Tibial artery (tissue), 4 donors: ENCODE measurements around the gene LRFN2.

Experiments
- DNase-seq, 2 donors: peaks; one replicate each; pipeline ENCODE4 v3.0.0-alpha.2; 2019
- H3K27ac ChIP-seq, 2 donors: fragments of 200-600 bp; sonication (generic) in 1 of 2; 1 replicate in 1 of 2; 2 replicates in 1 of 2; pipeline ENCODE4 v1.5.1; 2018 to 2019; ENCODE audit warnings: mild to moderate bottlenecking in 1 of 2
- H3K27me3 ChIP-seq, 2 donors: fragments of 200-600 bp; sonication (generic) in 1 of 2; one replicate each; pipeline versions ENCODE4 v1.5.1 to v1.6.0; 2016 to 2019
- H3K36me3 ChIP-seq, 3 donors: fragments of 200-600 bp; sonication (generic) in 2 of 3; one replicate each; pipeline ENCODE4 v1.5.1; 2016 to 2019; ENCODE audit warnings: mild to moderate bottlenecking in 2 of 3
- H3K4me1 ChIP-seq, 4 donors: fragments of 200-600 bp; sonication (generic) in 2 of 4; 1 replicate in 3 of 4; 2 replicates in 1 of 4; pipeline ENCODE4 v1.5.1; 2016 to 2019
- H3K4me3 ChIP-seq, 2 donors: fragments of 200-600 bp; sonication (generic) in 1 of 2; 1 replicate in 1 of 2; 2 replicates in 1 of 2; pipeline ENCODE4 v1.5.1; 2018 to 2019; ENCODE audit warnings: mild to moderate bottlenecking in 2 of 2
- H3K9me3 ChIP-seq, 3 donors: fragments of 200-600 bp; sonication (generic) in 1 of 3; one replicate each; pipeline ENCODE4 v1.5.1; 2016 to 2019
- CTCF ChIP-seq, 2 experiments: fragments of 200-600 bp in 1 of 2; fragments of 450-650 bp in 1 of 2; IDR thresholded peaks; one replicate each; pipeline ENCODE4 v1.5.1; 2017 to 2019; ENCODE audit warnings: antibody characterized with exemption in 2 of 2, mild to moderate bottlenecking in 1 of 2, moderate library complexity in 1 of 2
- intact Hi-C: fragments of 100-400 bp; cut with DNase I; formaldehyde crosslinking; loops from one replicate; pipeline ENCODE4 v1.15.0; 2023; ENCODE audit warnings: low total_unique reads

LRFN2 gene

GRCh38 chr6:40569162-40569910 is 17.8 kb downstream of the LRFN2 start:
- intact Hi-C loops: no loop called here
- H3K9me3 ChIP-seq: no peaks in the 10 kb centered on the region
- H3K27ac ChIP-seq: no peak overlapping the region
- H3K4me3 ChIP-seq: no peak overlapping the region
- H3K36me3 ChIP-seq: no peaks in the 10 kb centered on the region
- no peaks in the 10 kb centered on the region for H3K27me3 ChIP-seq
- no peak for DNase-seq
- no peak for TF ChIP-seq CTCF (IDR thresholded peaks at IDR 0.05)
- H3K4me1 ChIP-seq: no peaks in the 10 kb centered on the region

GRCh38 chr6:40568062-40568708 is 19.0 kb downstream of the LRFN2 start:
- intact Hi-C loops: no loop called here
- H3K4me1 ChIP-seq: no peaks in the 10 kb centered on the region
- DNase-seq: no peak
- H3K27me3 ChIP-seq: no peaks in the 10 kb centered on the region
- no peaks in the 10 kb centered on the region for H3K36me3 ChIP-seq
- H3K27ac ChIP-seq: no peak overlapping the region
- no peak overlapping the region for H3K4me3 ChIP-seq
- TF ChIP-seq CTCF (IDR thresholded peaks at IDR 0.05): no peak
- H3K9me3 ChIP-seq: no peaks in the 10 kb centered on the region

- no peak for TF ChIP-seq CTCF (IDR thresholded peaks at IDR 0.05)
- Histone ChIP-seq H3K9me3 (no peaks in the 10 kb centered on the region), H3K27me3 (peaks cover 0 to 18% of the 10 kb centered on the region in 2 donors), H3K4me1 (no peaks in the 10 kb centered on the region), H3K27ac (no peak overlapping the region), H3K36me3 (no peaks in the 10 kb centered on the region), H3K4me3 (no peak overlapping the region)
- intact Hi-C loops: no loop called here
- DNase-seq: no peak
Measured at GRCh38 chr6:40563111-40563510, 24.1 kb downstream of the LRFN2 start.

- Histone ChIP-seq H3K4me1 (no peaks in the 10 kb centered on the region), H3K36me3 (no peaks in the 10 kb centered on the region), H3K27me3 (peaks cover 0 to 22% of the 10 kb centered on the region in 2 donors), H3K27ac (no peak overlapping the region), H3K9me3 (no peaks in the 10 kb centered on the region), H3K4me3 (no peak overlapping the region)
- no peak for DNase-seq
- intact Hi-C loops: no loop called here
- TF ChIP-seq CTCF (IDR thresholded peaks at IDR 0.05): no peak
Measured at GRCh38 chr6:40559056-40559455, 28.1 kb downstream of the LRFN2 start.

GRCh38 chr6:40558102-40558501 is 29.1 kb downstream of the LRFN2 start:
- Histone ChIP-seq H3K27me3 (peaks cover 0 to 22% of the 10 kb centered on the region in 2 donors), H3K4me3 (no peak overlapping the region), H3K27ac (no peak overlapping the region), H3K4me1 (no peaks in the 10 kb centered on the region), H3K36me3 (no peaks in the 10 kb centered on the region), H3K9me3 (no peaks in the 10 kb centered on the region)
- intact Hi-C loops: no loop called here
- TF ChIP-seq CTCF (IDR thresholded peaks at IDR 0.05): no peak
- DNase-seq: no peak
